GM21528 (cell line): Measurements from ENCODE around the gene GHRHR.

Experiments used
- ATAC-seq: cut with Tn5 transposase; IDR thresholded peaks from one replicate; pipeline ENCODE4 v1.9.1; 2021; ENCODE audit warnings: mild to moderate bottlenecking, moderate library complexity; ENCODE audit not compliant: unreplicated experiment, low FRiP score

GHRHR gene

GRCh38 chr7:30965372-30965771 is 1.6 kb downstream of the GHRHR start:
- ATAC-seq: no peak

- no peak for ATAC-seq
Observed at GRCh38 chr7:30965883-30966282, 2.1 kb downstream of the GHRHR start.

GRCh38 chr7:30968294-30968693 is 4.5 kb downstream of the GHRHR start:
- ATAC-seq: no peak

- no peak for ATAC-seq
Observed at GRCh38 chr7:30968747-30969603, 5.2 kb downstream of the GHRHR start.

- no peak for ATAC-seq
Observed at GRCh38 chr7:30969604-30969970, 5.8 kb downstream of the GHRHR start.

GRCh38 chr7:30970074-30970473 is 6.3 kb downstream of the GHRHR start:
- ATAC-seq: no peak

GRCh38 chr7:30970594-30971094 is 6.9 kb downstream of the GHRHR start:
- ATAC-seq: no peak

GRCh38 chr7:30971440-30971839 is 7.7 kb downstream of the GHRHR start:
- no peak for ATAC-seq

- ATAC-seq: no peak
Observed at GRCh38 chr7:30971840-30972563, 8.2 kb downstream of the GHRHR start.

- ATAC-seq: no peak
Observed at GRCh38 chr7:30973292-30973691, 9.5 kb downstream of the GHRHR start.

- no peak for ATAC-seq
Observed at GRCh38 chr7:30973791-30974604, 10.2 kb downstream of the GHRHR start.

- peak; percentile 89 for ATAC-seq
Observed at GRCh38 chr7:30974605-30975255, 11.0 kb downstream of the GHRHR start.

- no peak for ATAC-seq
Observed at GRCh38 chr7:30975256-30975899, 11.6 kb downstream of the GHRHR start.

- ATAC-seq: no peak
Observed at GRCh38 chr7:30976381-30976780, 12.6 kb downstream of the GHRHR start.

- ATAC-seq: no peak
Observed at GRCh38 chr7:30977222-30977621, 13.5 kb downstream of the GHRHR start.

- no peak for ATAC-seq
Observed at GRCh38 chr7:30977896-30978564, 14.3 kb downstream of the GHRHR start.

- no peak for ATAC-seq
Observed at GRCh38 chr7:30979027-30979426, 15.3 kb downstream of the GHRHR start.

- no peak for ATAC-seq
Observed at GRCh38 chr7:30980194-30980593, 16.4 kb downstream of the GHRHR start.

- no peak for ATAC-seq
Observed at GRCh38 chr7:30980751-30981150, 17.0 kb downstream of the GHRHR start.
